HEK293T (cell line): Measurements from ENCODE around the gene GAGE10.

Experiments
- BHLHE40 ChIP-seq: fragments of 450-650 bp; IDR thresholded peaks from 2 replicates; pipeline ENCODE4 v1.6.1; 2016; ENCODE audit warnings: mild to moderate bottlenecking, moderate library complexity, borderline replicate concordance
- ELF4 ChIP-seq: fragments of 450-650 bp; IDR thresholded peaks from 2 replicates; pipeline ENCODE4 v1.6.1; 2017; ENCODE audit warnings: antibody characterized with exemption
- FOXM1 ChIP-seq: fragments of 450-650 bp; IDR thresholded peaks from 2 replicates; pipeline ENCODE4 v1.6.1; 2017; ENCODE audit warnings: mild to moderate bottlenecking, borderline replicate concordance
- LEF1 ChIP-seq: fragments of 450-650 bp; IDR thresholded peaks from 2 replicates; pipeline ENCODE4 v1.6.1; 2017; ENCODE audit warnings: mild to moderate bottlenecking, borderline replicate concordance

DNA sequence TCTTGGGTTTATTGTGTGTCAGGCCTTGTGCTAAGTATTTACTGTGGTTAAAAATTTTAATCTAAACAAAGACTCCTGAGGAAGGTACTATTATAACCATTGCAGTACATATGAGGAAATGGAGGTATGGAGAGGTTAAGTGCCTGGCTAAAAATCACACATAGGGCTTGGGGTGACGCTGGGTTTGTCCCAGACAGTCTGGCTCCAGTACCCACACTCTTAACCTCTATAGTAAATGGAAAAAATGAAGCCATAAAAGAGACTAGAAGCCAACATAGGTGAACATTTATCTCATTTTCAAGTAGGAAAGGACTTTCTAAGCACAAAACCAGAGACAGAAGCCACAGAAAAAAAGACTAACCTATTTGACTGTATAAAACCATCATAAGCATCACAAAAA, 40.8 kb upstream of the GAGE10 start:
- TF ChIP-seq LEF1 (no peak), FOXM1 (no peak), BHLHE40 (no peak), ELF4 (no peak)
